Measurements from ENCODE around the gene PIGR.

The PIGR gene

DNA sequence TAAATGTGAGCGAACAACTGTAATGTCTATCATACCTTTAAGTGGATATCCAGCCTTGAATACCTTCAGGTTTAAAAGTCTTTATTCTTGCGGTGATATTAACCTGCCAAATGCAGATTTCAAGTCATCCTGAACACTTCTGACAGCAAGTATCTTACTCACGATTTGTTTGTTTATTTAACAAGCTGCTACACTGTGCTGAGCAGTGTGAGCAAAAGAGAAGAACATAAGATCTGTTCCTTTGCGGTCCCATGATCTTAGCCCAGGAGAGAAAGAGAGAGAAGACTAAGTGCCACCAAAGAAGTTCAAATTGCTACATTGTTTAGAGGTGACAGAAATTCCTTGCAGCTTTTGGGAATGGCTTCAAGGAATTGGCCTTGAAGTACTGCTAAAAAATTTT lies 58.6 kb downstream of the PIGR start:
- no peak for FAIRE-seq
- DNase-seq (ENCODE audit: insufficient read length, low spot score): no peak

DNA sequence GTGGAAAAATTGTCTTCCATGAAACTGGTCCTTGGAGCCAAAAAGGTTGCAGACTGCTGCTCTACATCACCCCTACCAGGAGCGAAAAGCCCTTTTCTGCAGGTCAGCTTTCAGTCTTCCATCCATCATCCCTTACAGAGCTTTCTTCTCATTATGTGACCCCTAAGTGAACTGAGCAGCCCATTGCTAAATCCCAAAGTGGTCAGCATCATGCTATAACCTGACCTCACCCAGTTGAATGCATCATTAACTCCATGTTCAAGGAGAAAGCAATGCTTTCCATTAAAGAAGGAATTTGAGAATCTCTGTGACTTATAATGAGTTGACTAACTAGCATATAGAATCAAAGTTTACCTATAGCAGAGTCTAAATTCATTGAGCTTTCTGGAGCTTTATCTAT lies 59.4 kb downstream of the PIGR start:
- DNase-seq (ENCODE audit: insufficient read length, low spot score) (no peak), FAIRE-seq (no peak)
- TF ChIP-seq, protein P1, sequence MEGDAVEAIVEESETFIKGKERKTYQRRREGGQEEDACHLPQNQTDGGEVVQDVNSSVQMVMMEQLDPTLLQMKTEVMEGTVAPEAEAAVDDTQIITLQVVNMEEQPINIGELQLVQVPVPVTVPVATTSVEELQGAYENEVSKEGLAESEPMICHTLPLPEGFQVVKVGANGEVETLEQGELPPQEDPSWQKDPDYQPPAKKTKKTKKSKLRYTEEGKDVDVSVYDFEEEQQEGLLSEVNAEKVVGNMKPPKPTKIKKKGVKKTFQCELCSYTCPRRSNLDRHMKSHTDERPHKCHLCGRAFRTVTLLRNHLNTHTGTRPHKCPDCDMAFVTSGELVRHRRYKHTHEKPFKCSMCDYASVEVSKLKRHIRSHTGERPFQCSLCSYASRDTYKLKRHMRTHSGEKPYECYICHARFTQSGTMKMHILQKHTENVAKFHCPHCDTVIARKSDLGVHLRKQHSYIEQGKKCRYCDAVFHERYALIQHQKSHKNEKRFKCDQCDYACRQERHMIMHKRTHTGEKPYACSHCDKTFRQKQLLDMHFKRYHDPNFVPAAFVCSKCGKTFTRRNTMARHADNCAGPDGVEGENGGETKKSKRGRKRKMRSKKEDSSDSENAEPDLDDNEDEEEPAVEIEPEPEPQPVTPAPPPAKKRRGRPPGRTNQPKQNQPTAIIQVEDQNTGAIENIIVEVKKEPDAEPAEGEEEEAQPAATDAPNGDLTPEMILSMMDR (IDR thresholded peaks at IDR 0.05; ENCODE audit: insufficient read depth, missing control alignments): no peak

More for the DNA sequence above, 58.6 kb downstream of the PIGR start:
- TF ChIP-seq, protein P1 (IDR thresholded peaks at IDR 0.05; ENCODE audit: insufficient read depth, missing control alignments): no peak

DNA sequence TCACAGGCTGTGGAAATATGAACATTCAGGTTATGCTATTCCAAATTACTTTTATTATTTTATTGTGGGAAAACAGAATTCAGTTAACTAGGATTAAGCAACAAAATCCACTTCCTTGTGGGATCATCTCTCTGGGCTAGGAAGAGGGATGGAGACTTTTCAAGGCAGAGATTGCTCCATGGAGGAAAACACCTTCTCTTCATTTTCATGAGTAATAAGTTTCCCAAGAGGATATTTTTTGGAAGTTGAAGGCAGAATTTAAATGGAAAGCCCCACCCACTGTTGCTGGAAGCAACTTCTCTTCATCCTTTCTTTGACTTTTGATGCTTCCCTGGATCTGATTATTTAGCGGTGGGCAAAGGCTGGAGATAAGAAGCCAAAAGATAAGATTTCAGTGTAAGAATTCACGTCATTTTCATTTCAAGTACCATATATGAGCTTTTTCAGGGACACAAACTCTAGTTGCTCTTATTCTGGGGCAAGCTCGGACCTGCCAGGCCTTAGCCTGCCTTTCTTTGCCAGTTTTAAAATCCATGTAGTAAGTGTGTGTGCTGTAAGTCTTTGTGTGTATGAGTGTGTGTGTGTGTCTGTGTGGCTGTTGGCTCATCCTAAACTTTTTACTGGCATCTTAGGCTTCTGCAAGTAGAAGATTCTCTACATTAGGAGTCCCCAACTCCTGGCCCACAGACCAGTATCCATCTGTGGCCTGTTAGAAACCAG lies 60.8 kb downstream of the PIGR start:
- FAIRE-seq (no peak), DNase-seq (ENCODE audit: insufficient read length, low spot score) (no peak)
- TF ChIP-seq, protein P1 (IDR thresholded peaks at IDR 0.05; ENCODE audit: insufficient read depth, missing control alignments): no peak

DNA sequence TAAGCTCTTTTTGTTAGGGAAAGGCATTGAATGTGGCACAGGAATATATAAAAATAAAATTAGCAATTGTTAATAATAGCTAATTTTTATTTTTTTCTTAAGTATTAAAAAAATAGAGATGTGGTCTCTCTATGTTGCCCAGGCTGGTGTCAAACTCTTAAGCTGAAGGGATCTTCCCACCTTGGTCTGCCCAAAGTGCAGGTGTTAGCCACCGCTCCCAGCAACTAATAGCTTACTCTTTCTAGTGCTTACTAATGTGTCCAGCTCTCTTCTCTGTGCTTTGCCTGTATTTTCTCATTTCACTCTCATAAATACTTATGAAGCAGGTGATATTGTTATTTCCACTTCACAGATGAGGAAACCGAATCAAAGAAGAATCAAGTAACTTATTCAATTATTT lies 62.4 kb downstream of the PIGR start:
- DNase-seq (ENCODE audit: insufficient read length, low spot score) (no peak), FAIRE-seq (no peak)
- TF ChIP-seq, protein P1 (IDR thresholded peaks at IDR 0.05; ENCODE audit: insufficient read depth, missing control alignments): no peak

DNA sequence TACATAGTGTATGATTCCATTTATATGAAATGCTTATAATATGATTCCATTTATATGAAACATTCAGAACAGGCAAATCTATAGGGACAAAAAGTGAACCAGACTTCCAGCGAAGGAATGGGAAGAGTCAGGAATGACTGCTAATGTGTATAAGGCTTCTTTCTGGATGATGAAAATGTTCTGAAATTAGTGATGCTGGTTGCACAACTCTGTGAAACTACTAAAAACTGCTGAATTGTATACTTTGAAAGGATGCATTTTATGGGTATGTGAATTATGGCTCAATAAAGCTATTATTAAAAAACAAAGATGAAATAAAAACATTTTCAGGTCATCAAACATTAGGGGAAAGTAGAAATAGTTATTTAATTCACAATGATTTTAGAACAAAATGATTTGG lies 63.1 kb downstream of the PIGR start:
- no peak for DNase-seq (ENCODE audit: insufficient read length, low spot score)
- FAIRE-seq: no peak
- TF ChIP-seq, protein P1 (IDR thresholded peaks at IDR 0.05; ENCODE audit: insufficient read depth, missing control alignments): no peak

DNA sequence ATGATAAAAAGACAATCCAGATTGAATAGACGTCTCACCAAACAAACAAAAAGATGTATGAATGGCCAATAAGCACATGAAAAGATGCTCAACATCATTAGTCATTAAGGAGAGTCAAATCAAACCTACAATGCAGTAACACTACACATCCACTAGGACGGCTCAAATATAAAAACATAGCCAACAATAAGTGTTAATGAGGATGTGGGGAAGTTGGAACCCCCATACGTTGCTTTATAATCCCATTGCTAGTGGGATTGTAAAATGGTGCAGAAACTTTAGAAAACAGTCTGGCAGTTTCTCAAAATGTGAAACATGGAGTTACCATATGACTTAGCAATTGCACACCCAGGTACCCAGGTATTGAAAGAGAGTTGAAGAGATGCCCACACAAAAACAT lies 63.7 kb downstream of the PIGR start:
- FAIRE-seq: no peak
- TF ChIP-seq, protein P1 (IDR thresholded peaks at IDR 0.05; ENCODE audit: insufficient read depth, missing control alignments): no peak
- DNase-seq (ENCODE audit: insufficient read length, low spot score): no peak

DNA sequence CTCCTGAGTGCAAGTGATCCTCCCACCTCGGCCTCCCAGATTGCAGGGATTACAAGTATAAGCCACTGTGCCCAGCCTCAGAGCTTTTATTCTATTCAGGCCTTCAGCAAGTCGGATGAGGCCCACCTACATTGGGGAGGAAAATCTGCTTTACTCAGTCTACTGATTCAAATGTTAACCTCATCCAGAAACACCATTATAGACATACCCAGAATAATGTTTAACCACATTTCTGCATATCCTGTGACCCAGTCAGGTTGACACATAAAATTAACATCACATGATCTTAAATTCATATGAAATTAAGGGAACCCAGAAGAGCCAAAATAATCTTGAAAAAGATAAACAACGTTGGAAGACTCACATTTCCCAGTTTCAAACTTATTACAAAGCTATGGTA lies 66.0 kb downstream of the PIGR start:
- FAIRE-seq: no peak
- DNase-seq (ENCODE audit: insufficient read length, low spot score): no peak
- TF ChIP-seq, protein P1 (IDR thresholded peaks at IDR 0.05; ENCODE audit: insufficient read depth, missing control alignments): no peak
